IMR-90 (cell line): ENCODE results near the gene S100A3. TPM values are rescaled to one million over a fixed set of nuclear protein-coding genes. Genes with fewer than 3 reads are reported as not detected.
"Not testable (repeated sequence)": the region's sequence is repeated elsewhere in the genome, so short reads cannot be mapped to it uniquely, and the experiment has no call there.

ENCODE experiments used
- ATAC-seq: fragments of 200-7000 bp; cut with Tn5 transposase; 2 replicates; pipeline ENCODE4 v1.9.1; 2020; ENCODE audit warnings: low read depth, mild to moderate bottlenecking, moderate library complexity
- BruUV-seq: library from RNA; stranded (reverse); fragments of 400-500 nt; replicated peaks from 2 replicates; lab custom pipeline; 2021; lab: Mats Ljungman, UMichigan
- CTCF ChIA-PET: fragments of 300-600 bp; formaldehyde crosslinking; extraction: SDS; loops from one replicate; lab custom pipeline; 2021; ENCODE audit warnings: antibody characterized with exemption; lab: Yijun Ruan, JAX
- POLR2A ChIA-PET: fragments of 300-600 bp; sonication (Branson Sonifier 250); formaldehyde crosslinking; loops from one replicate; lab custom pipeline; 2022; ENCODE audit warnings: antibody characterized with exemption; ENCODE audit not compliant: unreplicated experiment; lab: Charles Lee
- DNase-seq: peaks from one replicate; pipeline ENCODE4 v3.0.0; 2013
- H2AFZ ChIP-seq: replicated peaks from 2 replicates; pipeline ENCODE3; 2013; ENCODE audit warnings: low read length, mild to moderate bottlenecking; ENCODE audit not compliant: poor library complexity
- H2AK5ac ChIP-seq: 2 replicates; pipeline ENCODE4 v1.6.1; 2013; ENCODE audit warnings: low read depth, low read length, inconsistent platforms
- H2AK9ac ChIP-seq: replicated peaks from 2 replicates; pipeline ENCODE3; 2013; ENCODE audit warnings: mild to moderate bottlenecking, low read depth, low read length, moderate library complexity; ENCODE audit not compliant: poor library complexity
- H2BK120ac ChIP-seq: 2 replicates; pipeline ENCODE4 v1.6.1; 2013; ENCODE audit warnings: low read depth, low read length, inconsistent platforms
- H2BK15ac ChIP-seq: 3 replicates; pipeline ENCODE4 v1.6.1; 2013; ENCODE audit warnings: low read depth, low read length, inconsistent platforms
- H2BK20ac ChIP-seq: 2 replicates; pipeline ENCODE4 v1.6.1; 2013; ENCODE audit warnings: low read depth, mild to moderate bottlenecking, inconsistent platforms, low read length, moderate library complexity
- H2BK5ac ChIP-seq: 2 replicates; pipeline ENCODE4 v1.6.1; 2013; ENCODE audit warnings: mild to moderate bottlenecking, low read depth, low read length, inconsistent platforms; ENCODE audit not compliant: poor library complexity, severe bottlenecking
- H3K14ac ChIP-seq: replicated peaks from 2 replicates; pipeline ENCODE4 v1.6.1; 2013; ENCODE audit warnings: low read depth, low read length, inconsistent platforms
- H3K18ac ChIP-seq: 2 replicates; pipeline ENCODE4 v1.6.1; 2013; ENCODE audit warnings: low read depth, low read length, control low read depth
- H3K23ac ChIP-seq: 2 replicates; pipeline ENCODE4 v1.6.1; 2013; ENCODE audit warnings: low read depth, low read length, inconsistent platforms
- H3K27ac ChIP-seq: 2 replicates; pipeline ENCODE4 v1.5.1; 2013; ENCODE audit warnings: mild to moderate bottlenecking, control low read depth, low read length; ENCODE audit not compliant: insufficient read depth
- H3K27me3 ChIP-seq: 2 replicates; pipeline ENCODE4 v1.6.1; 2013; ENCODE audit warnings: low read length; ENCODE audit not compliant: control insufficient read depth, insufficient read depth
- H3K36me3 ChIP-seq: 2 replicates; pipeline ENCODE4 v1.6.1; 2013; ENCODE audit warnings: low read length, mixed read lengths; ENCODE audit not compliant: control insufficient read depth, insufficient read depth
- H3K4ac ChIP-seq: 2 replicates; pipeline ENCODE4 v1.6.1; 2013; ENCODE audit warnings: low read depth, low read length, inconsistent platforms
- H3K4me1 ChIP-seq: 2 replicates; pipeline ENCODE4 v1.6.1; 2013; ENCODE audit warnings: low read length, mixed read lengths; ENCODE audit not compliant: control insufficient read depth, insufficient read depth
- H3K4me2 ChIP-seq: 2 replicates; pipeline ENCODE4 v1.6.1; 2013; ENCODE audit warnings: low read depth, mild to moderate bottlenecking, control low read depth, low read length, moderate library complexity
- H3K4me3 ChIP-seq: 2 replicates; pipeline ENCODE4 v1.5.1; 2013; ENCODE audit warnings: low read depth, mild to moderate bottlenecking, control low read depth, low read length, moderate library complexity; ENCODE audit not compliant: insufficient read depth
- H3K56ac ChIP-seq: 2 replicates; pipeline ENCODE4 v1.6.1; 2013; ENCODE audit warnings: low read length, inconsistent platforms; ENCODE audit not compliant: insufficient read depth; ENCODE audit errors: extremely low read depth
- H3K79me1 ChIP-seq, 2 experiments: 2 replicates each; pipeline ENCODE4 v1.6.1; 2013; ENCODE audit warnings: low read length in 2 of 2, inconsistent platforms in 1 of 2, low read depth in 1 of 2
- H3K9ac ChIP-seq: 2 replicates; pipeline ENCODE4 v1.6.1; 2013; ENCODE audit warnings: low read depth, low read length, control low read depth
- H3K9me1 ChIP-seq: 2 replicates; pipeline ENCODE4 v1.6.1; 2013; ENCODE audit warnings: low read length, inconsistent platforms; ENCODE audit not compliant: insufficient read depth
- H3K9me3 ChIP-seq: 2 replicates; pipeline ENCODE4 v1.6.1; 2013; ENCODE audit warnings: low read length; ENCODE audit not compliant: control insufficient read depth, insufficient read depth
- H4K20me1 ChIP-seq: 2 replicates; pipeline ENCODE4 v1.6.1; 2013; ENCODE audit warnings: low read length, inconsistent platforms; ENCODE audit not compliant: insufficient read depth
- H4K5ac ChIP-seq: 2 replicates; pipeline ENCODE4 v1.6.1; 2013; ENCODE audit warnings: mild to moderate bottlenecking, low read depth, low read length, control low read depth
- H4K8ac ChIP-seq, 2 experiments: 2 replicates each; pipeline ENCODE4 v1.6.1; 2013; ENCODE audit warnings: low read depth in 2 of 2, low read length in 2 of 2, control low read depth in 1 of 2, inconsistent platforms in 1 of 2
- H4K91ac ChIP-seq: 2 replicates; pipeline ENCODE4 v1.6.1; 2013; ENCODE audit warnings: low read depth, low read length, inconsistent platforms; ENCODE audit not compliant: insufficient read depth
- WGBS, 2 experiments: methylation state at CpG; one replicate each; pipeline versions ENCODE4 v1.1.5 to v1.1.7; 2013; ENCODE audit warnings: missing lambda C conversion rate in 2 of 2; ENCODE audit not compliant: insufficient read length in 1 of 2; ENCODE audit errors: extremely low coverage in 2 of 2; 5-methylcytosine and 5-hydroxymethylcytosine counted together
- dilution Hi-C: fragments of 300-500 bp; cut with HindIII; formaldehyde crosslinking; loops from one replicate; pipeline ENCODE4 v1.14.3; 2018; ENCODE audit warnings: low sequenced_read_pairs; ENCODE audit not compliant: unreplicated experiment
- in situ Hi-C: fragments of 300-500 bp; cut with MboI; formaldehyde crosslinking; loops from 3 replicates; pipeline ENCODE4 v1.14.3; 2019; ENCODE audit warnings: low sequenced_read_pairs, inconsistent platforms, mixed read lengths
- intact Hi-C: fragments of 100-400 bp; cut with micrococcal nuclease; formaldehyde crosslinking; loops from 2 replicates; pipeline ENCODE4 v1.10.0; 2022
- polyA plus RNA-seq, 3 experiments: library from polyadenylated mRNA; depleted of rRNA; stranded (reverse); fragments of >200 nt; gene quantifications; 2 replicates each; pipeline ENCODE4 v1.2.3, GENCODE V29; 2012; ENCODE audit warnings: low replicate concordance in 1 of 3
- total RNA-seq: library from RNA; depleted of rRNA; stranded (reverse); fragments of >200 nt; gene quantifications from 2 replicates; pipeline ENCODE4 v1.2.3, GENCODE V29; 2012

S100A3 gene
- total and polyA plus RNA-seq, 2 of the 4 experiments (the other 2 are of a cell fraction): 2.9 to 4.5 TPM

DNA sequence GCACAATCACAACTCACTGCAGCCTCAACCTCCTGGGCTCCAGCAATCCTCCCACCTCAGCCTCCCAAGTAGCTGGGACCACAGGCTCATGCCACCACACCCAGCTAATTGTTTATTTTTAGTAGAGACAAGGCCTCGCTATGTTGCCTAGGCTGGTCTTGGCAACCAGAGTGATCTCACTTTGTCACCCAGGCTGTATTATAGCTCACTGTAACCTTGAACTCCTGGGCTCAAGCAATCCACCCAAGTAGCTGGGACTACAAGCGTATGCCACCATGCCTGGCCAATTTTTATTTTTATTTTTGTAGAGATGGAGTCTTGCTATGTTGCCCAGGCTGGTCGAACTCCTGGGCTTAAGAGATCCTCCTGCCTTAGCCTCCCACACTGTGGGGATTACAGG lies 13.0 kb upstream of the S100A3 start:
- H2BK15ac ChIP-seq, H3K9me3 ChIP-seq, H4K20me1 ChIP-seq, H2BK20ac ChIP-seq, POLR2A ChIA-PET, H3K4ac ChIP-seq, H2BK5ac ChIP-seq, H4K5ac ChIP-seq, H3K56ac ChIP-seq, H3K14ac ChIP-seq, H3K18ac ChIP-seq, H2BK120ac ChIP-seq, H4K91ac ChIP-seq, H2AK9ac ChIP-seq, H2AK5ac ChIP-seq, intact Hi-C loops, dilution Hi-C loops, ATAC-seq, H3K36me3 ChIP-seq, BruUV-seq, H3K27ac ChIP-seq, H2AFZ ChIP-seq, H3K4me3 ChIP-seq, H3K9ac ChIP-seq, H3K27me3 ChIP-seq, DNase-seq, H3K4me2 ChIP-seq, CTCF ChIA-PET, H3K23ac ChIP-seq, H4K8ac ChIP-seq: not testable (repeated sequence)
- in situ Hi-C loops: loop anchor here (10.0 kb wide), 1 partner anchor 47 kb away; no protein-coding TSS in a partner anchor
- H3K4me1 ChIP-seq: peaks cover 17% of the 10 kb centered on the region
- no CpG with 5 or more reads among the region's 3 CpGs for WGBS, 2 experiments
- peaks cover 15% of the 10 kb centered on the region for H3K9me1 ChIP-seq
- H3K79me1 ChIP-seq: peaks cover 4 to 30% of the 10 kb centered on the region in 2 experiments; a peak in 3 of 4 replicates
